ENCODE measurements around the gene ALOX12B.
A peak's percentile ranks its signal among the peaks of the same experiment; 100 is the strongest.
"Not testable (repeated sequence)": the region's sequence is repeated elsewhere in the genome, so short reads cannot be mapped to it uniquely, and the experiment has no call there.

Gene ALOX12B

DNA sequence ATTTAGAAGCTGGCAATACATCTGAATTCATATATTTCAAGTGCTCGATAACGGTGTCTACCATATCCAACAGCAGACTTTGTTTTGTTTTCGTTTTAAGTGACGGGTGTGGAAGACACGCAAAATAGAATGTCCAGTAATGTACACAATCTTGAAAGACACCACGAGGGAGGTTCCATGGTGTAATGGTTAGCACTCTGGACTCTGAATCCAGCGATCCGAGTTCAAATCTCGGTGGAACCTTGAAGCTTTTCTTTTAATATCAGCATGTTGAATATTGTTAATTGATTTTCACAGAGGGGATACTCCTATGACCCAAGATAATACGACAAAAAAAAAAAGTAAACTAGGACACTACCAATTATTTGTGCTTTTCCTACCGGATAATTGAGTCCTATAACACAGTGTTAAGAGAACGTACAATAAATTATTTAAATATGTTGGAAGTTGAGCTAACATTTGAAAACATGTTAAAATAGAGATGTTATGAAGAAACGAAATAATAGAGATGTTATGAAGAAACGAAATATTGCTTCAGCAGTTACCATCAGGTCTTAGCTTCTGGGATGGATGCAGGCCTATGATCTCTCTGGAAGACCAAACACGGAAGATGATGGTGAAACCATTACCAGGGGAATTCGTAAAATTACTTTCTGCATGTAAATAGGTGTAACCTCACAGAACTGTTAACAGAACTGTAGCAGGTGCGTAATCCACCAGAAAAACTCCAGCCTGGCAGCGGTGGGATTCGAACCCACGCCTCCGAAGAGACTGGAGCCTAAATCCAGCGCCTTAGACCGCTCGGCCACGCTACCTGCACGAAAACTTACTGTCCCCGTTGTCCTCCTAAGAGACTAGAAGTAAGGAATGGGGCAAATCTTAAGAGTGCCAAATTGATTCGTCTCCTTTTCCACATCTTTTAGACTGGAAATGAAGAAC, 32.3 kb upstream of the ALOX12B start:
- DNase-seq (ENCODE audit: low read depth in 2 of 3, low spot score in 1 of 3), result peak; percentile 86 to 99 (median 95)

DNA sequence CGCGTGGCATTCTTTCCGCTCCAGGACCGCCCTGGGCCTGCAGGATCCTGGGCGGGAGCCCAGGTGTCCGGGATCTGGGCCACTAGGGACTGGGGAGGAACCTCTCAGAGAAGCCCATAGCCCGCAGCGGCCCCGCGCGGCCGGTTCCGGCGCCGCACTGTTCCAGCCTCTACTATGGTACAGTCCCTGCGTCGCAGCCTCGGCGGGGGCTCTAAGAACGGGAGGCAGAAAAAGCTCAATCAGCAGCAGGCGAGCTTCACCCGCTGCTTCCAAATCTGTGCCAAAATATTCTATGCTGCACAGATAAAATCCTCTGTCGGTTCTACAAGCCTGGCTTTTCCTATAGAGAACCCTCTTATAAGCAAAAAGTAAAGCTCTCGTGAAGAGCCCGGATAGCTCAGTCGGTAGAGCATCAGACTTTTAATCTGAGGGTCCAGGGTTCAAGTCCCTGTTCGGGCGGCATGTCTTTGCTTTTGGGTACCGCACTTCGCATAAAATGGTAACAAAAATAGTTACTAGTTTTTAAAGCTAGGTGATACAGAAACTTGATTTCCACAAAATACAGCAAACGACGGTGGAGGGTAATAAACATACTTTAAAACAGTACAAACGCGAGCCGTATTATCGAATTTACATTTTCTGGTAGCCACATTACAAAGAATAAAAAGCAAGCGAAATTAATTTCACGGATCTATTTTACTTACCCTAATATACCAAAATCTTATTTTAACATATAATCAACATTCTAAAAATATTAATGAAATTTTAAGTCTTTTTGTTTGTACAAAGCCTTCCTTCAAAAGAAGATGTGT, 31.5 kb upstream of the ALOX12B start:
- peak; percentile 82 to 87 (median 85) for DNase-seq (ENCODE audit: low read depth in 2 of 3, low spot score in 1 of 3)

DNA sequence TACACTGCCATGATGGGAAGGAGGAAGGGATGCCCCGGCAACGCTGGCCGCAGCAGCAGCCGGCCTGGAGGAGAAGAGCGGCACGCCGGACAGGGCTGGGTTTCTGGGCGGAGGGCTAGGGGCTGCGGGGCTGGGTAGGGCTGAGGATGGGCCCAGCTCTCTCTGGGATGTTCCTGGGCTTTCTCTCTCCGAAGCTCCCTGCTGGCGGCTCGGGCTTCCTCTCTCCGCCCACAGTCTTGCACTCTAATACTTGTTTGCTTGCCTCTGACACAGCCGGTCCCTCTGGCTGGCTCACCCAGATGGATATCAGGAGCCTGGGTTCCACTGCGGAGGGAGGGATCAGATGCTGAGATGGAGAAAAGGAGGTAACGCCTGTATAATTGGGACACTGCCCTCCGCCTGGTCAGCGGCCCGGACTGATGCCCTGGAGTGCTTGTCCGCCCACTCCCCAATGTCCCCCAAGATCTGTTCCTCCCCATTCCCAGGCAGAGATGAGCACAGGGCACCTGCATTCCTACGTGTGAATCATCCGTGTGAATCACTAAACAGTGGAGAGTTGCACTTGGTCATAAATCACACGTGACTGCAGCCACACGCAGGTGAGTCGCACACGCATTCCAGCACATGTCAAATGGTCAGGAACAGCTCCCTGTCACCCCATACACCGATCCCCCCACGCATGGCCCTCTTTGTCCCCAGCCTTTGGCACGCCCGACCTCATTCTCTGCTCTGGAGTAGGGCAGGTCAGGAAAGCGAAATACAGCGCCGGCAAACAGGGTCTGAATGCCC, 30.7 kb upstream of the ALOX12B start, which contains the start of gene ALOXE3:
Gene ALOXE3 (minus strand): TSS at position 535 of the 789 bp plus-strand sequence. CDS start 524 bp downstream, at position 11.
- DNase-seq (ENCODE audit: low read depth in 2 of 3, low spot score in 1 of 3), result peak in 1 of 3 donors; percentile 19

DNA sequence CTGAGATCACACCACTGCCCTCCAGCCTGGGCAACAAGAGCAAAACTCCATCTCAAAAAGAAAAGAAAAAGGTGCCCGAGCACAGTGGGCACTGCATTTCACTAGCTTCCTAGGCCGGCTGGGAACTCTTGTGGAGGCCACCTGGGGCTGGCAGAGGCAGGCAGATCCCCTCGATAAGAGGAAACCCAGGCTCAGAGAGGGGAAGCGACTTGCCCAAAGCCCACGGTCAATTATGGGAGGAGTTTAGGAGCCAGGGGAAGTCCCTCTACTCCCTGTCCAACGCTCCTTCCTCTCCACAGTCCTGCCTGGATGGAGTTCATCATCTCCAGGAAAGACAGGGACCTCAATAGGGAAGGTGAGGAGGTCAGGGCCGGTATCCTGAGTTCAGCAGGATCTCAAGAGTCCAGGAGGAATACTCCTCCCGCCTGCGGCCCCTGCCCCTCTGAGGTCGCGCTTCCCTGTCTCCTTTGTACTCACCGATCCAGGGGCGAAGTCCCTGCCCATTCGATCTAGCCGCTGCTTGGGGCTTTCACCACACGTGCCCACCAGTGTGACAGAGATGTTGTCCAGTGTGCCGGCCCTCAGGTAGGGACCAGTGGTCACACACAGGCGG, 30.0 kb upstream of the ALOX12B start:
- no peak for DNase-seq (ENCODE audit: low read depth in 2 of 3, low spot score in 1 of 3)

- DNase-seq (ENCODE audit: low read depth in 2 of 3, low spot score in 1 of 3), result no peak
Measured at GRCh38 chr17:8116776-8117175, 29.3 kb upstream of the ALOX12B start.

DNA sequence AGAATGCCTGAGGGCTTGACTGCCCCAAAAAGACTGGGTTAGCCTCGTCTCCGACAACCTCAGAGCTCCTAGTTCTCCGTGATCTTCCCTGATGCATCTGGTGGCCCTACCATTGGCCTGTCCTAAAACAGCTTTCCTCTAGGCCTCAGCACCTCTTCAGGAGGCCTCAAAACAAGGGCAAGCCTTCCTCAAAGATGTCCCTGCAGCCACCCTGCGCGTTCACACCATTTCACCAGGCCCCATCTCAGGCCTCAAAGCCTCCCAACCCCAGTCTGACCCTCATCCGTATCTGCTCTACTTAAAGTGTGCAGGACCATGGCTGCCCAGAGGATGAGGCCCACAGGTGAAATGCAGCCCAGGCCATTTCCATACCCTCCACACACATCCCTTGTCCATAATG, 23.4 kb upstream of the ALOX12B start:
- no peak for DNase-seq (ENCODE audit: low read depth in 2 of 3, low spot score in 1 of 3)

- no peak for DNase-seq (ENCODE audit: low read depth in 2 of 3, low spot score in 1 of 3)
Measured at GRCh38 chr17:8110456-8110804, 22.9 kb upstream of the ALOX12B start.

- DNase-seq (ENCODE audit: low read depth in 2 of 3, low spot score in 1 of 3), result peak in 2 of 3 donors; percentile 69 to 75
Measured at GRCh38 chr17:8109661-8110455, 22.3 kb upstream of the ALOX12B start.

- no peak for DNase-seq (ENCODE audit: low read depth in 2 of 3, low spot score in 1 of 3)
Measured at GRCh38 chr17:8108972-8109660, 21.6 kb upstream of the ALOX12B start.

DNA sequence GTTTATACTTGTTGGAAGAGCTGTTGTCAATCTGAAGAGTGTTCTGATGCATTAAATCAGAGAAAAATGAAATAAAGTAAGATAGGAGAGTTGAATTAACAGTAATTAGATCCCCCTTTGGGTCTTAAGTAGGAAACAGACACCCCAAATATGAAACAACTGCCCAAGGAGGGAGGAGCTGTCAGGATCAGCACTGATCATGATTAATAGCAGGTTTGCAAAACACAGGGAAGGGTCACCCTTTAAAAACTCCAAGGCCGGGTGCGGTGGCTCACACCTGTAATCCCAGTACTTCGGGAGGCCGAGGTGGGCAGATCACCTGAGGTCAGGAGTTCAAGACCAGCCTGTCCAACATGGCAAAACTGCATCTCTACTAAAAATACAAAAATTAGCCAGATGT, 19.5 kb upstream of the ALOX12B start:
- DNase-seq (ENCODE audit: low read depth in 2 of 3, low spot score in 1 of 3), result not testable (repeated sequence)

- no peak for DNase-seq (ENCODE audit: low read depth in 2 of 3, low spot score in 1 of 3)
Measured at GRCh38 chr17:8105957-8106398, 18.5 kb upstream of the ALOX12B start.

DNA sequence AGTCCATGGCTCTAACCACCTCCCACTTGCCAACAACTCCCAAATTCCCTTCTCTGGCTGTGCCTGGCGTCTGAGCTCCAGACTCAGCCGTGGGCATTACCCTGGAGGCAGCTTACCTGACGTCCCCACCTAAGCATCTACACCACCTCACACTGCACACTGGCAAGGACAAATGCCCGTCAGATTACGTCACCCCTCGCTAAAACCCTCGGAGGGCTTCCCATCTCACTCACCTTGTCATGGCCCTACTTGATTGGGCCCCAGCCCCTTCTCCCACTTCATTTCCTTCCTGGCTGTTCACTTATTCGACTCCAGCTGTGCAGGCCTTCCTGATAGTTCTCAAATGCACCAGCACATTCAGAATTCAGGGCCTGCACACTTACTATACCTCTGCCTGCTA, 17.4 kb upstream of the ALOX12B start:
- DNase-seq (ENCODE audit: low read depth in 2 of 3, low spot score in 1 of 3), result no peak

GRCh38 chr17:8103549-8103948, 16.0 kb upstream of the ALOX12B start:
- DNase-seq (ENCODE audit: low read depth in 2 of 3, low spot score in 1 of 3), result no peak

DNA sequence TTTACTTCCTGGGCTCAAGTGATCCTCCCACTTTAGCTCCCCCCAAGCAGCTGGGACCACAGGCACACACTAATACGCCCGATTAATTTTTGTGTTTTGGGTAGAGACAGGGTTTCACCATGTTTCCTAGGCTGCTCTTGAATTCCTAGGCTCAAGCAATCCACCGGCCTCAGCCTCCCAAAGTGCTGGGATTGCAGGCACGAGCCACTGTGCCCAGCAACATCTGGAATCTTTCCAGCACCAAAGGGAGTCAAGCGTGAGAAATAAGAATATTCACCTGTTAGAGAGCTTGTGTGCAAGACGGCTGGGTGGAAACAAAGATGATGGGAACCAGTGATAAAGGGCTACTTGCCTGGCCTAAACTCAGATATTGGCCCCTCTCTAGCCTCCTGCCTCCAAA, 14.2 kb upstream of the ALOX12B start:
- DNase-seq (ENCODE audit: low read depth in 2 of 3, low spot score in 1 of 3), result no peak

DNA sequence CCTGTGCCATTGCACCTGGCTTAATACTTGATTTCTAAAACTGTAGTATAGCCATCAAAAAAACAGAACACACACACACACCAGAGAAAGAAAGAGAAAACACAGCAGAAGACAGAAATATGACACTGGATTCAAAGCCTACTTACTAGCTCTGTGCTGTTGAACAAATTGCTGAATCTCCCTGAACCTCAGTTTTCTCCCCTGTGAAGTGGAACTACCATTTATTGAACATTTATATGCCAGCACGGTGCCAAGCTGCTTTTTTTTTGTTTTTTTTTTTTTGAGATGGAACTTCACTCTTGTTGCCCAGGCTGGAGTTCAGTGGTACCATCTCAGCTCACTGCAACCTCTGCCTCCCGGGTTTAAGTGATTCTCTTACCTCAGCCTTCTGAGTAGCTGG, 13.2 kb upstream of the ALOX12B start:
- DNase-seq (ENCODE audit: low read depth in 2 of 3, low spot score in 1 of 3), result no peak

DNA sequence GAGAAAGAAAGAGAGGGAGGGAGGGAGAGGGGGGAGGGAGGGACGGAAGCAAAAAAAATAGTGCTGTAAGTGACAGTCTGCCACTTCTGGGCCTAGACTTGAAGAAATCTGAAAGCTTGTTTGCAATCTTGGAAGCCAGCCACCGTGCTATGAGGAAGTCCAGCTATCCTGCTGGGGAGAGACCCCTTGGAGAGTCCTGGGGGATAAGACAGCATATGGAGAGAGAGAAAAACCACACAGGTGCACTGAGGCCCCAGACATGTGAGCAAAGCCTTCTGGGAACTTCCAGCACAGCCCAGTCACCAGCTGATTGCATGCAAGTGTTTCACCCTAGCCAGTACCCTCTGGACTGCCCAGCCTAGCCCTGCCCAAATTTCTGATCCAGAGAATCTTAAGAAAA, 12.6 kb upstream of the ALOX12B start:
- DNase-seq (ENCODE audit: low read depth in 2 of 3, low spot score in 1 of 3), result no peak

- no peak for DNase-seq (ENCODE audit: low read depth in 2 of 3, low spot score in 1 of 3)
Measured at GRCh38 chr17:8096541-8096940, 9.0 kb upstream of the ALOX12B start.

GRCh38 chr17:8095361-8095760, 7.8 kb upstream of the ALOX12B start:
- no peak for DNase-seq (ENCODE audit: low read depth in 2 of 3, low spot score in 1 of 3)

DNA sequence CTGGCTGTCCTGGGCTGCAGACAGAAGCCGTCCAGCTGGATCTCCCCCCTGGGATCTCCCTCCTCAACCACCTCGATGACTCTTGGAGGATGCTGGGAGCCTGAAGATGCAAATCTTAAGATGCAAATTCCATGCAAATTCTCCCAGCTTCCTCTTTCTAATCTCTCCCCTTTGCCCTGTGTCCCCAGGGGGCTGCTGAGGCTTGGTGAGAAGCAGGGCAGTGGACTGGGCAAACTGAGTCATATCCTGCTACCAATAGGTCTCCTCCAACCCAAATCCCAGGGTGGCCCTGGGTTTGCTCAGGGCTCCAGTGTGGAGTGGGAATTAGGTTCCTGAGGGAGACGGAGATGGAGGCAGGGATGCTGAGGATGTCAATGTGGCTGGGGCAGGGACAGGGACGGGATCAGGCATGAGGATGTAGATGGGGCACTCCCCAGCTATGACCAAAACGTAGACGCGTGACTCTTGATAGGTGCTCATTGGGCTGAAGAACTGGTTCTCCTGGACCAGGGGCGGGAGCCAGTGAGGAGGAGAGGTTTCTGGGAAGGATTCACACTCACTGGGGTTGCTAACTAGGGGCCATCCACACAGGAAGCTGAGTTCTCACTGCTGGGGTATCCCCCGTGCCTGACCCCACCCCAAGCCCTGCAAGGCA, 3.6 kb upstream of the ALOX12B start:
- no peak for DNase-seq (ENCODE audit: low read depth in 2 of 3, low spot score in 1 of 3)

Data from stimulated activated CD4-positive, alpha-beta T cell treated with anti-CD3 and anti-CD28 coated beads, Interleukin-12 subunit alpha, Interleukin-12 subunit beta, amount 100 ng/mL, for 48 hours (primary cell).